Caco-2 (cell line): ENCODE measurements around the gene HHAT. TPM values are rescaled to one million over a fixed set of nuclear protein-coding genes. Genes with fewer than 3 reads are reported as not detected.

ENCODE experiments used
- BruUV-seq: library from RNA; stranded (reverse); fragments of 400-500 nt; replicated peaks from 2 replicates; lab custom pipeline; 2021; lab: Mats Ljungman, UMichigan
- CTCF ChIA-PET: fragments of 300-600 bp; sonication (Branson Sonifier 250); formaldehyde crosslinking; loops from one replicate; lab custom pipeline; 2022; ENCODE audit warnings: antibody characterized with exemption; lab: Charles Lee
- POLR2A ChIA-PET: fragments of 300-600 bp; sonication (Branson Sonifier 250); formaldehyde crosslinking; loops from one replicate; lab custom pipeline; 2022; ENCODE audit warnings: antibody characterized with exemption; lab: Charles Lee
- DNase-seq, 2 experiments: peaks; one replicate each; pipeline versions ENCODE4 v3.0.0 to v3.0.0-alpha.2; 2020 to 2022
- H3K27me3 ChIP-seq: replicated peaks from 2 replicates; pipeline ENCODE4 v1.6.0; 2011; ENCODE audit warnings: low read length; ENCODE audit not compliant: control insufficient read depth, insufficient read depth
- H3K36me3 ChIP-seq: 2 replicates; pipeline ENCODE4 v1.5.1; 2011; ENCODE audit warnings: low read length; ENCODE audit not compliant: control insufficient read depth, insufficient read depth
- H3K4me1 ChIP-seq: fragments of 250-450 bp; sonication (Bioruptor Pico); 2 replicates; pipeline ENCODE4 v1.5.1; 2020; ENCODE audit warnings: mild to moderate bottlenecking
- H3K4me3 ChIP-seq: 2 replicates; pipeline ENCODE4 v1.5.1; 2011; ENCODE audit warnings: low read depth, mild to moderate bottlenecking, control low read depth, low read length
- H3K9me3 ChIP-seq: fragments of 250-450 bp; sonication (Bioruptor Pico); 2 replicates; pipeline ENCODE4 v1.5.1; 2020; ENCODE audit warnings: mild to moderate bottlenecking, moderate library complexity
- H3K27ac Mint-ChIP-seq: one replicate; pipeline ENCODE4 v1.8.0; 2022; ENCODE audit warnings: mixed read lengths; ENCODE audit not compliant: unreplicated experiment
- H3K27me3 Mint-ChIP-seq: one replicate; pipeline ENCODE4 v1.8.0; 2022; ENCODE audit warnings: mixed read lengths; ENCODE audit not compliant: insufficient read depth, unreplicated experiment
- H3K36me3 Mint-ChIP-seq: one replicate; pipeline ENCODE4 v1.8.0; 2022; ENCODE audit warnings: mild to moderate bottlenecking, mixed read lengths; ENCODE audit not compliant: insufficient read depth, unreplicated experiment
- H3K4me1 Mint-ChIP-seq: one replicate; pipeline ENCODE4 v1.8.0; 2022; ENCODE audit warnings: low read depth, mixed read lengths; ENCODE audit not compliant: unreplicated experiment
- H3K4me3 Mint-ChIP-seq: one replicate; pipeline ENCODE4 v1.8.0; 2022; ENCODE audit warnings: mild to moderate bottlenecking, moderate library complexity, mixed read lengths; ENCODE audit not compliant: unreplicated experiment
- H3K9me3 Mint-ChIP-seq: one replicate; pipeline ENCODE4 v1.8.0; 2022; ENCODE audit warnings: mixed read lengths; ENCODE audit not compliant: unreplicated experiment
- CTCF ChIP-seq, 2 experiments: fragments of 200-600 bp in 1 of 2; IDR thresholded peaks; 1 replicate in 1 of 2; 2 replicates in 1 of 2; pipeline versions ENCODE4 v1.5.1 to v1.8.0; 2011 to 2022; ENCODE audit warnings: antibody characterized with exemption in 1 of 2, control low read depth in 1 of 2, inconsistent platforms in 1 of 2, low read depth in 1 of 2, low read length in 1 of 2, mild to moderate bottlenecking in 1 of 2, moderate library complexity in 1 of 2; ENCODE audit not compliant: insufficient read depth in 1 of 2, severe bottlenecking in 1 of 2, unreplicated experiment in 1 of 2
- intact Hi-C: fragments of 100-400 bp; cut with micrococcal nuclease; formaldehyde crosslinking; loops from one replicate; pipeline ENCODE4 v1.10.0; 2022; ENCODE audit not compliant: unreplicated experiment
- total RNA-seq: library from RNA; stranded (reverse); gene quantifications from 2 replicates; pipeline ENCODE4 v1.2.3, GENCODE V29; 2022

Gene HHAT
- total RNA-seq, 1 experiment from 2014 or later = 3.9 TPM

GRCh38 chr1:210525716-210526454 lies 197.2 kb downstream of the HHAT start:
- H3K9me3 ChIP-seq = no peaks in the 10 kb centered on the region
- Mint-ChIP-seq H3K4me3 (no peak overlapping the region), H3K9me3 (no peaks in the 10 kb centered on the region), H3K27ac (no peak overlapping the region), H3K36me3 (no peaks in the 10 kb centered on the region), H3K4me1 (peaks cover under 1% of the 10 kb centered on the region), H3K27me3 (peaks cover 12% of the 10 kb centered on the region)
- H3K27me3 ChIP-seq = no peaks in the 10 kb centered on the region
- no peaks in the 10 kb centered on the region for H3K4me1 ChIP-seq
- ChIA-PET CTCF (no interaction called here), POLR2A (interaction anchor here (0.6 kb wide), 1 partner anchor 28 kb away, joined by 3 read pairs; no protein-coding TSS in a partner anchor)
- no peaks in the 10 kb centered on the region for H3K36me3 ChIP-seq
- no peak for DNase-seq
- intact Hi-C loops = no loop called here
- H3K4me3 ChIP-seq = no peak overlapping the region
- no peak for TF ChIP-seq CTCF (IDR thresholded peaks at IDR 0.05; ENCODE audit: insufficient read depth in 1 of 2, low read depth in 1 of 2, low read length in 1 of 2, severe bottlenecking in 1 of 2, unreplicated experiment in 1 of 2)
- BruUV-seq = no TSS peak

GRCh38 chr1:210527091-210527490 lies 198.4 kb downstream of the HHAT start:
- H3K27me3 Mint-ChIP-seq = peaks cover 15% of the 10 kb centered on the region
- ChIA-PET POLR2A (no interaction called here), CTCF (no interaction called here)
- intact Hi-C loops = no loop called here
- Histone ChIP-seq H3K9me3 (no peaks in the 10 kb centered on the region), H3K4me1 (no peaks in the 10 kb centered on the region), H3K27me3 (no peaks in the 10 kb centered on the region), H3K4me3 (no peak overlapping the region), H3K36me3 (no peaks in the 10 kb centered on the region)
- TF ChIP-seq CTCF (IDR thresholded peaks at IDR 0.05; ENCODE audit: insufficient read depth in 1 of 2, low read depth in 1 of 2, low read length in 1 of 2, severe bottlenecking in 1 of 2, unreplicated experiment in 1 of 2) = no peak
- BruUV-seq = no TSS peak
- H3K36me3 Mint-ChIP-seq = no peaks in the 10 kb centered on the region
- H3K9me3 Mint-ChIP-seq = no peaks in the 10 kb centered on the region
- no peak overlapping the region for H3K27ac Mint-ChIP-seq
- H3K4me1 Mint-ChIP-seq = peaks cover 9% of the 10 kb centered on the region
- H3K4me3 Mint-ChIP-seq = no peak overlapping the region
- no peak for DNase-seq

- Histone ChIP-seq H3K4me3 (no peak overlapping the region), H3K27me3 (no peaks in the 10 kb centered on the region), H3K4me1 (no peaks in the 10 kb centered on the region), H3K36me3 (no peaks in the 10 kb centered on the region), H3K9me3 (no peaks in the 10 kb centered on the region)
- Mint-ChIP-seq H3K4me3 (no peak overlapping the region), H3K4me1 (peaks cover 9% of the 10 kb centered on the region), H3K27ac (no peak overlapping the region), H3K27me3 (peaks cover 15% of the 10 kb centered on the region), H3K36me3 (no peaks in the 10 kb centered on the region), H3K9me3 (no peaks in the 10 kb centered on the region)
- no TSS peak for BruUV-seq
- TF ChIP-seq CTCF (IDR thresholded peaks at IDR 0.05; ENCODE audit: insufficient read depth in 1 of 2, low read depth in 1 of 2, low read length in 1 of 2, severe bottlenecking in 1 of 2, unreplicated experiment in 1 of 2) = no peak
- ChIA-PET CTCF (no interaction called here), POLR2A (no interaction called here)
- no peak for DNase-seq
- intact Hi-C loops = no loop called here
Measured at GRCh38 chr1:210531475-210532222, 202.9 kb downstream of the HHAT start.
